NOMO-1 treated with DMSO at 0.1 percent for 48 hours (cell line): ENCODE results near the gene OR2W1.

Source experiments
- DNase-seq: peaks from one replicate; lab custom pipeline; 2025; ENCODE audit not compliant: unreplicated experiment; lab: John Stamatoyannopoulos, UW

Gene OR2W1

GRCh38 chr6:29005183-29005885 lies 39.6 kb downstream of the OR2W1 start, which contains the start of gene ZNF311:
ZNF311 (minus strand) TSS chr6:29005315; CDS start chr6:29003954, 1,361 bp downstream.
- DNase-seq: peak; percentile 87

DNA sequence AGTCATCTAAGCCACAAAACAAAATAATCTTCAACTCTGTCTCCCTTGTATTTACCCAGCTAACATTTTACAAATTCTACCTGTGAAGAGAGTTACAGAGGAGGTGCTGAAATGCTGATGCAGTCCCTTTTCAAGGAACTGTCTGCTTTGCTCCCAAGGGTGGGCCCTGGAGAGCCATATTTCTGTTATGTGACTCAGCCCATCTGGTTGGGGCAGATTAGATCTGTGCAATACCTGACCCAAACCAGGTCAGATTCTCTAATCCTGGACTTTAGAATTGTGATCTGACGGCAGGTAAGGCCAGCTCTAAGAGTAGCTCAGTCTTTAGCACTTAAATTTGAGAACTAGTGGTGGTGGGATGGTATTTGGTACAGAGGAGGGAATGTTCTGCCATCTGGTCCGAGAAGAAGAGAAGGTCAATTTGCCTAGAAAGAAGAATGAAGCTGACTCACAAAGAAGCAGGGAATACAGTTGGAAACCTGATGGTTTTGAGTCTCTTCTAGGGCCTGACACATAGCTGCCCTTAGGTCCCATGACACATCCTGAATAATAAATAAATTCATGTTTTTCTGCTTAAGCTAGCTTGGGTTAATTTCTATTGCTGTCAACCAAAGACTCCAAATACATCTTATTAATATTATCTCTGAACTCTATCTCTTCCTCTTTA lies 48.0 kb downstream of the OR2W1 start:
- no peak for DNase-seq

- DNase-seq: no peak
Observed at GRCh38 chr6:28995093-28995650, 49.8 kb downstream of the OR2W1 start.
